ENCODE measurements around the gene TMEM196.

Gene TMEM196

GRCh38 chr7:19754521-19755116, 18.8 kb downstream of the TMEM196 start:
- Histone ChIP-seq H4K5ac (ENCODE audit: low read length) (no peak overlapping the region), H2BK15ac (replicated peaks; ENCODE audit: low read depth) (no peak overlapping the region), H2BK5ac (ENCODE audit: low read length) (no peak overlapping the region), H3K27ac (ENCODE audit: low read depth, low read length) (no peak overlapping the region), H2BK120ac (ENCODE audit: low read depth, low read length) (no peak overlapping the region), H3K56ac (ENCODE audit: low read length) (no peak overlapping the region), H3K4me3 (ENCODE audit: low read length) (no peak overlapping the region), H3K4me2 (ENCODE audit: low read length) (no peak overlapping the region), H3K79me1 (ENCODE audit: low read length) (no peaks in the 10 kb centered on the region), H3K9ac (ENCODE audit: low read length) (no peak overlapping the region), H3K23ac (ENCODE audit: low read length) (no peak overlapping the region), H3K27me3 (ENCODE audit: insufficient read depth, low read length, poor library complexity) (no peaks in the 10 kb centered on the region), H3K36me3 (ENCODE audit: control insufficient read depth, insufficient read depth, low read length) (no peaks in the 10 kb centered on the region), H3K18ac (ENCODE audit: low read length) (no peak overlapping the region), H3K4me1 (ENCODE audit: control insufficient read depth, low read depth, low read length) (no peaks in the 10 kb centered on the region), H3K4ac (ENCODE audit: low read depth, low read length) (no peak overlapping the region), H2AK5ac (ENCODE audit: low read length) (no peak overlapping the region), H3K79me2 (ENCODE audit: control insufficient read depth, insufficient read depth, low read length) (no peaks in the 10 kb centered on the region), H4K8ac (ENCODE audit: low read depth, low read length) (no peak overlapping the region)
- DNase-seq: peak; percentile 63
- no CpG with 5 or more reads among the region's 6 CpGs for WGBS (ENCODE audit: extremely low coverage, insufficient coverage, low lambda C conversion rate)

GRCh38 chr7:19752020-19752419, 21.4 kb downstream of the TMEM196 start:
- H3K56ac ChIP-seq (ENCODE audit: low read length): no peak overlapping the region
- no peak overlapping the region for H3K4me3 ChIP-seq (ENCODE audit: low read length)
- no peaks in the 10 kb centered on the region for H3K36me3 ChIP-seq (ENCODE audit: control insufficient read depth, insufficient read depth, low read length)
- H3K4me2 ChIP-seq (ENCODE audit: low read length): no peak overlapping the region
- DNase-seq: no peak
- H3K79me2 ChIP-seq (ENCODE audit: control insufficient read depth, insufficient read depth, low read length): no peaks in the 10 kb centered on the region
- H3K18ac ChIP-seq (ENCODE audit: low read length): no peak overlapping the region
- no CpG with 5 or more reads among the region's 3 CpGs for WGBS (ENCODE audit: extremely low coverage, insufficient coverage, low lambda C conversion rate)
- H3K4me1 ChIP-seq (ENCODE audit: control insufficient read depth, low read depth, low read length): no peaks in the 10 kb centered on the region
- no peak overlapping the region for H3K9ac ChIP-seq (ENCODE audit: low read length)
- H3K79me1 ChIP-seq (ENCODE audit: low read length): no peaks in the 10 kb centered on the region
- H2AK5ac ChIP-seq (ENCODE audit: low read length): no peak overlapping the region
- H3K27me3 ChIP-seq (ENCODE audit: insufficient read depth, low read length, poor library complexity): no peaks in the 10 kb centered on the region
- H2BK15ac ChIP-seq (replicated peaks; ENCODE audit: low read depth): no peak overlapping the region
- no peak overlapping the region for H2BK5ac ChIP-seq (ENCODE audit: low read length)
- H4K5ac ChIP-seq (ENCODE audit: low read length): no peak overlapping the region
- no peak overlapping the region for H3K23ac ChIP-seq (ENCODE audit: low read length)
- H2BK120ac ChIP-seq (ENCODE audit: low read depth, low read length): no peak overlapping the region
- no peak overlapping the region for H4K8ac ChIP-seq (ENCODE audit: low read depth, low read length)
- no peak overlapping the region for H3K4ac ChIP-seq (ENCODE audit: low read depth, low read length)
- H3K27ac ChIP-seq (ENCODE audit: low read depth, low read length): no peak overlapping the region

- Histone ChIP-seq H3K4me1 (ENCODE audit: control insufficient read depth, low read depth, low read length) (no peaks in the 10 kb centered on the region), H3K23ac (ENCODE audit: low read length) (no peak overlapping the region), H3K4me2 (ENCODE audit: low read length) (no peak overlapping the region), H2BK5ac (ENCODE audit: low read length) (no peak overlapping the region), H3K9ac (ENCODE audit: low read length) (no peak overlapping the region), H2AK5ac (ENCODE audit: low read length) (no peak overlapping the region), H3K4ac (ENCODE audit: low read depth, low read length) (no peak overlapping the region), H3K56ac (ENCODE audit: low read length) (no peak overlapping the region), H3K27ac (ENCODE audit: low read depth, low read length) (no peak overlapping the region), H3K79me2 (ENCODE audit: control insufficient read depth, insufficient read depth, low read length) (no peaks in the 10 kb centered on the region), H3K27me3 (ENCODE audit: insufficient read depth, low read length, poor library complexity) (no peaks in the 10 kb centered on the region), H3K4me3 (ENCODE audit: low read length) (no peak overlapping the region), H4K8ac (ENCODE audit: low read depth, low read length) (no peak overlapping the region), H4K5ac (ENCODE audit: low read length) (no peak overlapping the region), H2BK120ac (ENCODE audit: low read depth, low read length) (no peak overlapping the region), H3K18ac (ENCODE audit: low read length) (no peak overlapping the region), H2BK15ac (replicated peaks; ENCODE audit: low read depth) (no peak overlapping the region), H3K79me1 (ENCODE audit: low read length) (no peaks in the 10 kb centered on the region), H3K36me3 (ENCODE audit: control insufficient read depth, insufficient read depth, low read length) (no peaks in the 10 kb centered on the region)
- WGBS (ENCODE audit: extremely low coverage, insufficient coverage, low lambda C conversion rate): 100% methylated on average over 2 of the region's 4 CpGs
- DNase-seq: no peak
Observed at GRCh38 chr7:19749658-19750057, 23.8 kb downstream of the TMEM196 start.

GRCh38 chr7:19747740-19748339, 25.6 kb downstream of the TMEM196 start:
- no peak overlapping the region for H3K18ac ChIP-seq (ENCODE audit: low read length)
- H3K36me3 ChIP-seq (ENCODE audit: control insufficient read depth, insufficient read depth, low read length): no peaks in the 10 kb centered on the region
- no peak overlapping the region for H2BK120ac ChIP-seq (ENCODE audit: low read depth, low read length)
- H2BK15ac ChIP-seq (replicated peaks; ENCODE audit: low read depth): no peak overlapping the region
- H3K27ac ChIP-seq (ENCODE audit: low read depth, low read length): no peak overlapping the region
- no peak overlapping the region for H4K8ac ChIP-seq (ENCODE audit: low read depth, low read length)
- H4K5ac ChIP-seq (ENCODE audit: low read length): no peak overlapping the region
- H3K4me1 ChIP-seq (ENCODE audit: control insufficient read depth, low read depth, low read length): no peaks in the 10 kb centered on the region
- no peak overlapping the region for H2BK5ac ChIP-seq (ENCODE audit: low read length)
- no peak overlapping the region for H3K56ac ChIP-seq (ENCODE audit: low read length)
- peak; percentile 57 for DNase-seq
- H3K9ac ChIP-seq (ENCODE audit: low read length): no peak overlapping the region
- no peaks in the 10 kb centered on the region for H3K27me3 ChIP-seq (ENCODE audit: insufficient read depth, low read length, poor library complexity)
- no peak overlapping the region for H3K4me3 ChIP-seq (ENCODE audit: low read length)
- WGBS (ENCODE audit: extremely low coverage, insufficient coverage, low lambda C conversion rate): no CpG with 5 or more reads among the region's 4 CpGs
- H3K23ac ChIP-seq (ENCODE audit: low read length): no peak overlapping the region
- H3K79me2 ChIP-seq (ENCODE audit: control insufficient read depth, insufficient read depth, low read length): no peaks in the 10 kb centered on the region
- no peak overlapping the region for H3K4ac ChIP-seq (ENCODE audit: low read depth, low read length)
- no peaks in the 10 kb centered on the region for H3K79me1 ChIP-seq (ENCODE audit: low read length)
- H2AK5ac ChIP-seq (ENCODE audit: low read length): no peak overlapping the region
- no peak overlapping the region for H3K4me2 ChIP-seq (ENCODE audit: low read length)

GRCh38 chr7:19744075-19744474, 29.3 kb downstream of the TMEM196 start:
- H3K27ac ChIP-seq (ENCODE audit: low read depth, low read length): no peak overlapping the region
- H3K4me1 ChIP-seq (ENCODE audit: control insufficient read depth, low read depth, low read length): no peaks in the 10 kb centered on the region
- no peak overlapping the region for H2BK5ac ChIP-seq (ENCODE audit: low read length)
- no peak overlapping the region for H3K4me3 ChIP-seq (ENCODE audit: low read length)
- H2AK5ac ChIP-seq (ENCODE audit: low read length): no peak overlapping the region
- H3K18ac ChIP-seq (ENCODE audit: low read length): no peak overlapping the region
- H4K8ac ChIP-seq (ENCODE audit: low read depth, low read length): no peak overlapping the region
- H3K27me3 ChIP-seq (ENCODE audit: insufficient read depth, low read length, poor library complexity): no peaks in the 10 kb centered on the region
- H2BK15ac ChIP-seq (replicated peaks; ENCODE audit: low read depth): no peak overlapping the region
- no peak overlapping the region for H2BK120ac ChIP-seq (ENCODE audit: low read depth, low read length)
- H4K5ac ChIP-seq (ENCODE audit: low read length): no peak overlapping the region
- H3K79me1 ChIP-seq (ENCODE audit: low read length): no peaks in the 10 kb centered on the region
- no peak overlapping the region for H3K23ac ChIP-seq (ENCODE audit: low read length)
- H3K4ac ChIP-seq (ENCODE audit: low read depth, low read length): no peak overlapping the region
- no peak overlapping the region for H3K56ac ChIP-seq (ENCODE audit: low read length)
- DNase-seq: no peak
- H3K79me2 ChIP-seq (ENCODE audit: control insufficient read depth, insufficient read depth, low read length): no peaks in the 10 kb centered on the region
- no CpG with 5 or more reads among the region's 1 CpG for WGBS (ENCODE audit: extremely low coverage, insufficient coverage, low lambda C conversion rate)
- H3K36me3 ChIP-seq (ENCODE audit: control insufficient read depth, insufficient read depth, low read length): no peaks in the 10 kb centered on the region
- no peak overlapping the region for H3K4me2 ChIP-seq (ENCODE audit: low read length)
- no peak overlapping the region for H3K9ac ChIP-seq (ENCODE audit: low read length)

- no CpG with 5 or more reads among the region's 3 CpGs for WGBS (ENCODE audit: extremely low coverage, insufficient coverage, low lambda C conversion rate)
- Histone ChIP-seq H3K56ac (ENCODE audit: low read length) (no peak overlapping the region), H3K4me3 (ENCODE audit: low read length) (no peak overlapping the region), H2BK15ac (replicated peaks; ENCODE audit: low read depth) (no peak overlapping the region), H3K79me2 (ENCODE audit: control insufficient read depth, insufficient read depth, low read length) (no peaks in the 10 kb centered on the region), H3K27ac (ENCODE audit: low read depth, low read length) (no peak overlapping the region), H3K4ac (ENCODE audit: low read depth, low read length) (no peak overlapping the region), H3K79me1 (ENCODE audit: low read length) (no peaks in the 10 kb centered on the region), H2AK5ac (ENCODE audit: low read length) (no peak overlapping the region), H3K36me3 (ENCODE audit: control insufficient read depth, insufficient read depth, low read length) (no peaks in the 10 kb centered on the region), H3K4me1 (ENCODE audit: control insufficient read depth, low read depth, low read length) (no peaks in the 10 kb centered on the region), H3K9ac (ENCODE audit: low read length) (no peak overlapping the region), H2BK5ac (ENCODE audit: low read length) (no peak overlapping the region), H3K23ac (ENCODE audit: low read length) (no peak overlapping the region), H3K4me2 (ENCODE audit: low read length) (no peak overlapping the region), H3K18ac (ENCODE audit: low read length) (no peak overlapping the region), H2BK120ac (ENCODE audit: low read depth, low read length) (no peak overlapping the region), H4K8ac (ENCODE audit: low read depth, low read length) (no peak overlapping the region), H4K5ac (ENCODE audit: low read length) (no peak overlapping the region), H3K27me3 (ENCODE audit: insufficient read depth, low read length, poor library complexity) (no peaks in the 10 kb centered on the region)
- no peak for DNase-seq
Observed at GRCh38 chr7:19728716-19729115, 44.7 kb downstream of the TMEM196 start.
